SH-SY5Y (cell line): Measurements from ENCODE around the gene WDR70.

Experiments used
- GATA2 ChIP-seq: IDR thresholded peaks from 2 replicates; pipeline ENCODE4 v1.6.1; 2011; ENCODE audit warnings: mild to moderate bottlenecking, low read depth, low read length
- GATA3 ChIP-seq: IDR thresholded peaks from 2 replicates; pipeline ENCODE4 v1.6.1; 2011; ENCODE audit warnings: low read depth, mild to moderate bottlenecking, low read length, moderate library complexity

- TF ChIP-seq GATA2, result no peak
- no peak for TF ChIP-seq GATA3
These were observed 376.5 kb downstream of the WDR70 start for GRCh38 chr5:37755581-37755980.
